HG03280 (cell line): ENCODE data around the gene NTNG1.
A peak's percentile ranks its signal among the peaks of the same experiment; 100 is the strongest.

ENCODE experiments used
- ATAC-seq: cut with Tn5 transposase; IDR thresholded peaks from one replicate; pipeline ENCODE4 v1.9.1; 2021; ENCODE audit warnings: mild to moderate bottlenecking, moderate library complexity; ENCODE audit not compliant: unreplicated experiment

NTNG1 gene

DNA sequence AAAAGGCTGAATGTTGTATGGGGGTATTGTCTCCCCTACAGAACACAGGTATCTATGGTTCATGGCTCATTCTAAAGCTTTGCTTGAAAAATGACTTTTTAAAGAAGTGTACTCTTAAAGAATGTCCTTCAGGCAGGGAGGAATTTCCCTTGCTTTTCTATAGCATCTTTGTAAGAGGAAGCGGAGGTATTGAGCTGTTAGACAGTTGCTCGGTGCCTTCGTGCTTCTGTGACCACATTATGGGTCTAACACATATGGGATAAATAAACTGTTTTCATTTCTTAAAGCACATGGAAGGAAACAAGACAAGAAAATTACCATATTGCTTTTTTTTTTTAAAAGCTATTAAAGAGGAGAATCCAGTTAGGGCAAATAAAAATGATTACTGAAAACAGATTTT, 182.9 kb downstream of the NTNG1 start:
- ATAC-seq = no peak

DNA sequence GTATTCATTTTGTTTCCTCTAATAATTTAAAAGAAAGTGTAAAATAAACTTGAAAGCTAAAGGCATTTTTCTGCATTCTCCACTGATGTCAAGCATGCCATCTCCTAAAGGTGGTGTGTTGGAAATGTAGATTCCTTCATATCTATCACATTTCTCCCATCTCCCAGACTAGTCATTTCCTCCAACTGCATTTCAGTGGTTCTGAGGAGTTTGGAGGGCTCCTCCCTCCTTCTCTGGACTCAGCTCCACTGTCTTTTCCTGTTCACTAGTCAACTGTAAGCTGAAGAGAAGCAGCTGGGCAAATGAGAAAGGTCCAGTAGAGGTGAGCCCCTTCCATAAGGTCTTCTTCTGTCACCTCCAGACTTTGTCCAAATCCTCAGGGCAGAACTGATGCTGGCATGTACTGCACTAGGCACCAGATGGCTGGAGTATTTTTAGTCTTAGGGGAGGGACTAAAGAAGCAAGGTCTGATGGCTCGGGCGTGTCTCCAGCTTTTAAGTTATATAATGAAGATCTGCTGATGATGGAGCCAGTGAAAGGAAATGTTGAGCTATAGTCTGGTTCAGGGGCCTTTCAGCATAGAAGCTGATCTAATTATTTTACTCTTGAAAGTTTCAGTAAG, 186.1 kb downstream of the NTNG1 start:
- ATAC-seq = no peak

DNA sequence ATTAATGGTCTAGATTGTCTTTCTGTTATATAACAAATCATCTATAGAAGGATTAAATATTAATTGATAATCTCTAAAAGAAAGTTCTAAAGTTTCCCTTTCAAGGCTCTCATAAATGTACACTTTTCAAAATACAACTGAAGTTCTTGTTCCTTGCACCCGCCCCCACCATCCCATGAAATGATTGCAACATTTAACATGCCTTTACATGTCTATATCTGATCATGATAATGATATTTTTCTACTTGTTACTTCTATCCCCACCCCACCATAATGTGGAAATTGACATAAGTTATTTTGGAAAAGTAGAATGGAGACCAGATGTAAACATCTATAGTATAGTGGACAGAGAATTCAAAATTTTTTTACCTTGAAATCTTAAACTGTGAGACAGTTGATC, 186.6 kb downstream of the NTNG1 start:
- no peak for ATAC-seq

DNA sequence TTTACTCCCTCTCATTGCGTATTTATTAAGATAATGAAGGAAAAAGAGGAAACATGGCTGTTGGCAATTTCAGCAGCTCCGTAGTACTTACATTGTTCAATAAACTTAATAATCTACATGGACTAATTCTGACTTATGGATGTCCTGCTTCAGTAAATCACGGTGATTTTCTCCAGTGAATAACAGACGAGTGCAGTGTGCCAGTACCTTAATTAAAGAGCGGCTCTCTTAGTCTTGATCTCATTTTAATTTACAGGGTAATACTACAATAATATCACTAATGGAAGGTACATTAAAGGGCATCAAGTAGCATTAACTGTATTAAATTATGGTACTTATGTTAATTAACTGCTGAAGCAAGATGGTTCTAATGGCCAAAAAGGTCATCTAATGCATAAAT, 187.2 kb downstream of the NTNG1 start:
- no peak for ATAC-seq

DNA sequence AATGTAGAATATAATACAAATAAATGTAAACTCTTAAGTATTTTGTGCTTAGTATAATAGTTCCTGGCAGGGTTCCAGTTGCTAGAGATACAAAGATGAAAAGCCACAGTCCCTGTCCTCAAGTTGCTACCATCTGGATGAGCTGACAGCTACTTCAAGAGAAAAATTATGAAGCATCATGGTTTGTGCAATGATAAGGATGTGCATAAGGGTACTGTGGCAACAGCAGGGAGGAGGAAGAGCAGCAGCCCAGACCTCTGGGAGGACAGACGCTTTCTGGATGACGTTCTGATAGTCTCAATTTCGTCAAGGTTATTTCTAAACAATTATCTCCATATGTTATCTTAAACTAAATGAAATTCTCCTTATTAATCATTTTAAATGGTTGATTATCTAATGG, 198.9 kb downstream of the NTNG1 start:
- ATAC-seq = no peak

DNA sequence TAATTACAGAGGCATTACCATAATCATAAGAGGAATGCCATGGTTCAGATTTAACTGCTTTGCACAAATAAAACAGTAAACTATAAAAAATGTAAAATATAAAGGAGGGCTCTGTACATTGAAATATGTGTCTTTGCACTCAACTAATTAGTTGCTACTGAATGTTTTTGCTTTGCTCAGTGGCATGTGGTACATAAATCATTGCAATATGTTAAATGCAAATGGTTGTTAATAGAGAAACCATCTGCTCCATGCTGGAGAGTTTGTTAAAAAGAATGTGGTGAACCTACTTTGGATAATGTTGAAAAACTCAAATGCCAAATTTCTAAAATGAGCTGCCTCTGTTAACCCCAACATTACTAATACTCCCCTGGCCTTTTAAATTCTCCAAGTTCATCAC, 201.5 kb downstream of the NTNG1 start:
- ATAC-seq = no peak

GRCh38 chr1:107342768-107343167, 201.9 kb downstream of the NTNG1 start:
- no peak for ATAC-seq

DNA sequence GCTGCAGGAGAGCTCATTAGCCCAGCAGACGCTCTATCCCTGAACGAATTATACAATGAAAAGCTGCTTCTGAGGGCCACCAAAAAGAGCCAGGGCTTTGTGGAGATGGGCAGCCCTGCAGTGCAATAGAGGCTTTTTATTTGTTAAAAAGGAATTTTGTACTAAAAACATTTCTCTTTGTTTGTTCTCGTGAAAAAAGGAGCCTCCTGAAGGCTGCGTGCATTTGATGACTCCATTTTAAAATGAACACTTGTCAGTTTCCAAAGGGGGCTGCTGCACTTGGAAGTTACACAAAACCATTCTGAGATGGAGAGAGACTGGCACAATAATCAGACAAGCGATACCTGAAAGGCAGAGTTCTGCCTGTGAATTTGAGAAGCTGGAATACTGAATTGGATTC, 202.8 kb downstream of the NTNG1 start:
- no peak for ATAC-seq

- ATAC-seq = no peak
Measured at GRCh38 chr1:107344268-107344760, 203.5 kb downstream of the NTNG1 start.

DNA sequence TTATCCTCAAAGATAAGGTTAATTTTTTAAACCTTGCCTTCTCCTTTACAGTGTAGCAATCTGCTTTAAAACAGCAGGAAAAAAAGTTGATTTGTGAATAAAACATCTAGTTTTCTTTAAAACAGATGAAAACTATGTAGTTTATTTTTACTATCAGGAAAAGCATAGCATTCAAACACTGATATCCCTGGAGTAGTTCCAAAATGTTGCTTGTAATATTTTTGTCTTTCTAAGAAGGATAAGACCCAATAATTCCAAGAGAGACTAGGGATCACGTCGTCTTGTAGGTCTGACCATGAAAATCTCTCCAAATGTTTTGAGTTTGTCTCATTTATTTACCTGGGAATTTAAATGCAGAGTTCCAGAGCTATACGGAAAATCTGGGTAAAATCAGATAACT, 204.0 kb downstream of the NTNG1 start:
- ATAC-seq = no peak

DNA sequence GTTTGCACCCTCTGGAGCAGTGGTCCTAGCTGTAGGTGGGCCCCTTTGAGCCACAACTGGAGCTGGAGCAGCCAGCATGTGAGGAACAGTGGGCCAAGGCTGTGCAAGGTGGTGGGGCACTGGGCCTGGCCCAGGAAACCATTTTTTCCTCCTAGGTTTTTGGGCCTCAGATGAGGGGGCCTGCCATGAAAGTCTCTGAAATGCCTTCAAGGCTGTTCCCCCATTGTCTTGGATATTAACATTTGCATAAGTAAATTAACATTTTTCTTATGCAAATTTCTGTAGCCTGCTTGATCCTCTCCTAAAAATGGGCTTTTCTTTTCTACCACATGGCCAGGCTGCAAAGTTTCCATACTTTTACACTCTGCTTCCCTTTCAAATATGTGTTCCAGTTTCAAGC, 212.0 kb downstream of the NTNG1 start:
- ATAC-seq = no peak

- ATAC-seq = no peak
Measured at GRCh38 chr1:107357376-107357775, 216.5 kb downstream of the NTNG1 start.

DNA sequence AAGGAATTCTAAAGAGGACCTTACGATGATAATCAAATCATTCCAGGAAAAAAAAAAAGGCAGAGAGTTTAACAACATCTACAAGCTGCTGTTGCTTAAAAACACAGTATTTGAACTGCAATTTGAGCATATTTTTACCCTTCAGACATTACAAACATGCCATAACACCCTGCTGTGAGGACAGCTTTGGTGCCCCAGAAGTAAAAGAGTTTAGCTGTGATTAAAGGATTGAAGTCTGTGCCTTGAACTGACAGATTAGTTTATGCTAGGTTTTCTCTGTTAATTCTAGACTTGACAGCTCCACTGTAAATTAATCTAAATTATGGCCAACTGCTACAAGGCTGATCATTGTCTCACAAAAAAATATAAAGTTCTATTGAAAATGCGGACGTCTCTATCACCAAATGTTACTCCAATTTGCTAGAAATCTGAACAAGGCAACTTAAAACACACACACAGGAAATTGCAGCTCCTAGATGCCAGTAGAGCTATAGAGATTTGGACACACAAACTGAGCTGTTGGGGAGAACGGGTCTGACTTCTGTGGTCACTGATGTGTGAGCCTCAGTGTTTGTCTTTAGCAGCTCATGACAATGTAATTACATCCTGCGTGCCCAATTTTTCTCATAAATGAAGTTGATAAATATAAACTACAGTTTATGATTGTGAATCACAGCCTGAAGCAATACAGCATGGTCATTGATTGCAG, 217.9 kb downstream of the NTNG1 start:
- ATAC-seq = no peak

GRCh38 chr1:107359472-107360241, 218.8 kb downstream of the NTNG1 start:
- ATAC-seq = peak; percentile 42

GRCh38 chr1:107362468-107363140, 221.8 kb downstream of the NTNG1 start:
- ATAC-seq = peak; percentile 64

DNA sequence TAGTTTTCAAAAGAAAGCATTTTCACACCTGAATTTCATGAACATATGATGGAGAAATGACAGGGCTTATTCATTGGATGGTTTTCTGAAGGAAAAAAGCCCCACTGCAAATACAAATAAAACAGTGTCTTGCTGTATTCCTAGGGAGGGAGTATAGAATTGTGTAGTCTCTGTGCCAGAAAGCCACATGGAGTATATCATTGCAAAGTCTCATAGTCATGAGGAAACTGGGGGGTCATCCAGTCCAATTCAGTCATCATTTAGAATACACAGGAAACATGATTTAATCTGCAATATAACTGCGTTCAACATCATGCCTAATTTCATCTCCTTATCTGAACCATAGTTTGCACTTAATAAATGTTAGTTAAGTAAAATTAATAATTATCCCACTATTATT, 222.3 kb downstream of the NTNG1 start:
- ATAC-seq = no peak

GRCh38 chr1:107365527-107366240, 224.8 kb downstream of the NTNG1 start:
- ATAC-seq = no peak

- no peak for ATAC-seq
Measured at GRCh38 chr1:107378426-107378825, 237.6 kb downstream of the NTNG1 start.

GRCh38 chr1:107378866-107379265, 238.0 kb downstream of the NTNG1 start:
- ATAC-seq = no peak

DNA sequence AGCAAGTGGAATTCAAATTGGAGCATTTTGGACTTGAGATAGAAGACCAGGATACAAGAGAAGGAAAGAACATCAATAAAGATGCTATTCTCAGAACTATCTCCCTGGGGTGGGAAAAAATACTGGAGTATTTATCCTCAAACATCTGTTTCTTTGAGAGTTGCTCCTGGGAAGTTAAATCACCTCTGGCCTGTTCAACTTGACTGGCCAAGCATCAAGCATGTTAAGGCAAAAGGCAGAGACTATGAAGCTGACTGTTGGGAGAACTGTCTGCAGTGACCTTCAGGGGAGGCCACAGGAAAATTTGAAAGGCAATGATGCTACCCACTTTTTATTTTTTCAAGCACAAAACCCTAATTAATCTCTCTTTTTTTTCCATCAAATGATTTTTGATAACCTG, 239.0 kb downstream of the NTNG1 start:
- ATAC-seq = no peak
